ENCODE data around the gene OSCP1. TPM values are rescaled to one million over a fixed set of nuclear protein-coding genes. Genes with fewer than 3 reads are reported as not detected.

OSCP1 gene
- total RNA-seq, 4 donors from 2014 or later: 15.2 to 31.9 (median 19.5) TPM

GRCh38 chr1:36475341-36475740, 25.1 kb upstream of the OSCP1 start:
- TF ChIP-seq CTCF (IDR thresholded peaks at IDR 0.05) (no peak), POLR2A (IDR thresholded peaks at IDR 0.05) (no peak)
- no peak for DNase-seq
- Histone ChIP-seq H3K36me3 (no peaks in the 10 kb centered on the region), H3K27me3 (no peaks in the 10 kb centered on the region), H3K9me3 (no peaks in the 10 kb centered on the region), H3K4me1 (peaks cover 33 to 48% of the 10 kb centered on the region in 2 donors), H3K4me3 (replicated peaks in 1 of 3) (no peak overlapping the region), H3K27ac (peak overlapping the region; percentile 51 to 96 (median 58))
- intact Hi-C loops (cut with DNase I): no loop called here
- 87% methylated on average over 6 to 9 of the region's 9 CpGs for WGBS, 2 donors

GRCh38 chr1:36472656-36473055, 22.4 kb upstream of the OSCP1 start:
- Histone ChIP-seq H3K36me3 (no peaks in the 10 kb centered on the region), H3K27ac (peak overlapping the region; percentile 94 to 98 (median 96)), H3K4me3 (replicated peaks in 1 of 3) (no peak overlapping the region), H3K27me3 (no peaks in the 10 kb centered on the region), H3K9me3 (no peaks in the 10 kb centered on the region), H3K4me1 (peaks cover 33 to 53% of the 10 kb centered on the region in 2 donors)
- WGBS, 2 donors: 84 to 94% methylated on average over 6 of the region's 6 CpGs
- no peak for DNase-seq
- intact Hi-C loops (cut with DNase I): no loop called here
- TF ChIP-seq POLR2A (IDR thresholded peaks at IDR 0.05): no peak
- TF ChIP-seq CTCF (IDR thresholded peaks at IDR 0.05): no peak

GRCh38 chr1:36471830-36472641, 21.8 kb upstream of the OSCP1 start:
- peaks cover 33 to 50% of the 10 kb centered on the region in 2 donors for H3K4me1 ChIP-seq
- no peaks in the 10 kb centered on the region for H3K27me3 ChIP-seq
- no peaks in the 10 kb centered on the region for H3K36me3 ChIP-seq
- intact Hi-C loops (cut with DNase I): no loop called here
- no peaks in the 10 kb centered on the region for H3K9me3 ChIP-seq
- TF ChIP-seq CTCF (IDR thresholded peaks at IDR 0.05) (no peak), POLR2A (IDR thresholded peaks at IDR 0.05) (peak in 1 of 2 donors; percentile 69)
- peak; percentile 85 to 90 for DNase-seq
- peak overlapping the region; percentile 94 to 98 (median 96) for H3K27ac ChIP-seq
- WGBS, 2 donors: 40 to 44% methylated on average over 9 to 21 of the region's 22 CpGs
- no peak overlapping the region for H3K4me3 ChIP-seq (replicated peaks in 1 of 3)

GRCh38 chr1:36469163-36469562, 18.9 kb upstream of the OSCP1 start:
- TF ChIP-seq CTCF (IDR thresholded peaks at IDR 0.05): no peak
- no peak for TF ChIP-seq POLR2A (IDR thresholded peaks at IDR 0.05)
- DNase-seq: no peak
- intact Hi-C loops (cut with DNase I): no loop called here
- H3K4me1 ChIP-seq: peaks cover 27 to 36% of the 10 kb centered on the region in 2 donors
- H3K4me3 ChIP-seq (replicated peaks in 1 of 3): no peak overlapping the region
- H3K36me3 ChIP-seq: no peaks in the 10 kb centered on the region
- no peak overlapping the region for H3K27ac ChIP-seq
- no peaks in the 10 kb centered on the region for H3K9me3 ChIP-seq
- WGBS, 2 donors: 62 to 97% methylated on average over 2 of the region's 2 CpGs
- no peaks in the 10 kb centered on the region for H3K27me3 ChIP-seq

GRCh38 chr1:36467700-36468455, 17.6 kb upstream of the OSCP1 start:
- TF ChIP-seq POLR2A (IDR thresholded peaks at IDR 0.05): no peak
- TF ChIP-seq CTCF (IDR thresholded peaks at IDR 0.05): no peak
- Histone ChIP-seq H3K4me3 (replicated peaks in 1 of 3) (no peak overlapping the region), H3K4me1 (peaks cover 34 to 43% of the 10 kb centered on the region in 2 donors), H3K36me3 (no peaks in the 10 kb centered on the region), H3K9me3 (no peaks in the 10 kb centered on the region), H3K27ac (no peak overlapping the region), H3K27me3 (no peaks in the 10 kb centered on the region)
- no peak for DNase-seq
- intact Hi-C loops (cut with DNase I): no loop called here
- WGBS, 2 donors: 83 to 90% methylated on average over 9 to 10 of the region's 10 CpGs

Measured in thyroid gland (tissue), 4 donors.